Natural killer cell treated with Interleukin-12 subunit alpha and Interleukin-12 subunit beta and Interleukin-15 and Interleukin-18, amount 100 ng/mL, for 72 hours (primary cell): ENCODE results near the gene ARHGEF4. TPM values are rescaled to one million over a fixed set of nuclear protein-coding genes. Genes with fewer than 3 reads are reported as not detected.
"Not testable (repeated sequence)": the region's sequence is repeated elsewhere in the genome, so short reads cannot be mapped to it uniquely, and the experiment has no call there.

ENCODE experiments used
- ATAC-seq, 2 donors: fragments of 150-1000 bp; cut with Tn5 transposase in 1 of 2; sonication (Bioruptor Pico), chemical (Tn5 transposase) in 1 of 2; 2 replicates each; pipeline ENCODE4 v1.10.0; 2021
- DNase-seq: peaks from one replicate; pipeline ENCODE4 v3.0.0; 2022; ENCODE audit warnings: low spot score
- H3K27ac Mint-ChIP-seq, 2 donors: 1 replicate in 1 of 2; 2 replicates in 1 of 2; pipeline ENCODE4 v1.8.0; 2022; ENCODE audit warnings: mixed read lengths in 2 of 2, mild to moderate bottlenecking in 1 of 2, moderate library complexity in 1 of 2
- H3K27me3 Mint-ChIP-seq, 2 donors: 1 replicate in 1 of 2; 2 replicates in 1 of 2; pipeline ENCODE4 v1.8.0; 2022; ENCODE audit warnings: mixed read lengths in 2 of 2
- H3K36me3 Mint-ChIP-seq: one replicate; pipeline ENCODE4 v1.8.0; 2022; ENCODE audit warnings: mixed read lengths
- H3K4me1 Mint-ChIP-seq, 2 donors: 1 replicate in 1 of 2; 2 replicates in 1 of 2; pipeline ENCODE4 v1.8.0; 2022; ENCODE audit warnings: low read depth in 2 of 2, mixed read lengths in 2 of 2, mild to moderate bottlenecking in 1 of 2
- H3K4me3 Mint-ChIP-seq: one replicate; pipeline ENCODE4 v1.8.0; 2022; ENCODE audit warnings: mixed read lengths
- H3K9me3 Mint-ChIP-seq: 2 replicates; pipeline ENCODE4 v1.8.0; 2022; ENCODE audit warnings: mixed read lengths
- total RNA-seq, 2 donors: library from RNA; stranded (reverse); gene quantifications; one replicate each; pipeline ENCODE4 v1.2.3, GENCODE V29; 2022

Gene ARHGEF4
- total RNA-seq, 2 donors from 2014 or later: not detected

DNA sequence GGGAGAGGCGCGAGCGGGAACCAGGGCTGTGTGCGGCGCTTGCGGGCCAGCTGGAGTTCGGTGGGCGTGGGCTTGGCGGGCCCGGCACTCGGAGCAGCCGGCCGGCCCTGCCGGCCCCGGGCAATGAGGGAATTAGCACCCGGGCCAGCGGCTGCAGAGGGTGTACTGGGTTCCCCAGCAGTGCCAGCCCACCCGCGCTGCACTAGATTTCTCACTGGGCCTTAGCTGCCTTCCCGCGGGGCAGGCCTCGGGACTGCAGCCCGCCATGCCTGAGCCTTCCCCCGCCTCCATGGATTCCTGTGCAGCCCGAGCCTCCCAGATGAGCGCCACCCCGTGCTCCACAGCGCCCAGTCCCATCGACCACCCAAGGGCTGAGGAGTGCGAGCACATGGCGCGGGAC, 154.7 kb downstream of the ARHGEF4 start:
- H3K27ac Mint-ChIP-seq, H3K4me1 Mint-ChIP-seq, DNase-seq, ATAC-seq, H3K9me3 Mint-ChIP-seq, H3K4me3 Mint-ChIP-seq, H3K36me3 Mint-ChIP-seq: not testable (repeated sequence)
- H3K27me3 Mint-ChIP-seq: peaks cover 16 to 19% of the 10 kb centered on the region in 2 donors

DNA sequence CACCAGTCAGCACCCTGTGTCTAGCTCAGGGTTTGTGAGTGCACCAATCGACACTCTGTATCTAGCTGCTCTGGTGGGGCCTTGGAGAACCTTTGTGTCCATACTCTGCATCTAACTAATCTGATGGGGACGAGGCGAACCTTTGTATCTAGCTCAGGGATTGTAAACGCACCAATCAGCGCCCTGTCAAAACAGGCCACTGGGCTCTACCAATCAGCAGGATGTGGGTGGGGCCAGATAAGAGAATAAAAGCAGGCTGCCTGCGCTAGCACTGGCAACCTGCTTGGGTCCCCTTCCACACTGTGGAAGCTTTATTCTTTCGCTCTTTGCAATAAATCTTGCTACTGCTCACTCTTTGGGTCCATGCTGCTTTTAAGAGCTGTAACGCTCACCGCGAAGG, 155.3 kb downstream of the ARHGEF4 start:
- ATAC-seq, H3K9me3 Mint-ChIP-seq, H3K36me3 Mint-ChIP-seq, DNase-seq, H3K4me1 Mint-ChIP-seq, H3K4me3 Mint-ChIP-seq, H3K27ac Mint-ChIP-seq: not testable (repeated sequence)
- H3K27me3 Mint-ChIP-seq: peaks cover 16 to 19% of the 10 kb centered on the region in 2 donors

DNA sequence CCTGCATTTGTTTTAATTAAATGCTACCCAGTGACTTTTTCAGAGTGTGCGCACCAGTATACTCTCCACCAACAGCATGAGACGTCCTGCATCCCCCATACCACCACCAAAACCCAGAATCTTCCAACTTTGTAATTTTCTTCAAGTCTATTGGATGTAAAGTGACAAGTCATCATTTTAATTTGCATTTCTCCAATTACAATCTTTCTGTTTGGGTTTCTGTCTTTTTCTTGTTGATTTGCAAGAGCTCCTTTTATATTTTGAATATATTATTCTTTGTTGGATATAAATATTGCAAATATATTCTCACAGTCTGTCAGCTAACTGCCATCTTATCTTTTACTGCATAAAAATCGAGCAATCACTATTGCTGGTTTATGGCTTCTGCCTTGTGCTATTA, 160.0 kb downstream of the ARHGEF4 start:
- Mint-ChIP-seq H3K4me3 (no peak overlapping the region), H3K27me3 (peaks cover 26 to 32% of the 10 kb centered on the region in 2 donors), H3K9me3 (no peaks in the 10 kb centered on the region), H3K27ac (no peak overlapping the region), H3K4me1 (no peaks in the 10 kb centered on the region), H3K36me3 (no peaks in the 10 kb centered on the region)
- ATAC-seq (no peak), DNase-seq (no peak)

DNA sequence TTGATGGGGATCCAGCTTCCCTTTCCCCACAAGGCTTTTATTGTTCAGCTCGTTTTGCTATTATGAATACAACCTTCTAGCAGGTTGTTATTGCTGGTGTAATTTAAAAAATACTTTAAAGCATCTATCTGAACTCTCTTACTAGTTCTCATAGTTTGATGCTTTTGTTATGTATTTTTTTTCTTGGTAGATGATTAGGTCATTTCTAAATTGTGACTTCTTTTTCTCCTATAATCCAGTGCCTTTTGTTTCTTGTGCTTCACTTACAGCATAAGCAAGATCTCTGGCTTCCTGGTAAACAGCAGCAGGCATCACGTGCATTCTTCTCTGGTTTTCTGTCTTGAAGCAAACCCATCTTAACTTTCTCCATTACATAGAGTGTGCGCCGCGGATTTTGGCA, 160.5 kb downstream of the ARHGEF4 start:
- Mint-ChIP-seq H3K4me1 (no peaks in the 10 kb centered on the region), H3K36me3 (no peaks in the 10 kb centered on the region), H3K27ac (no peak overlapping the region), H3K9me3 (no peaks in the 10 kb centered on the region), H3K27me3 (peaks cover 26 to 34% of the 10 kb centered on the region in 2 donors), H3K4me3 (no peak overlapping the region)
- DNase-seq (no peak), ATAC-seq (no peak)

DNA sequence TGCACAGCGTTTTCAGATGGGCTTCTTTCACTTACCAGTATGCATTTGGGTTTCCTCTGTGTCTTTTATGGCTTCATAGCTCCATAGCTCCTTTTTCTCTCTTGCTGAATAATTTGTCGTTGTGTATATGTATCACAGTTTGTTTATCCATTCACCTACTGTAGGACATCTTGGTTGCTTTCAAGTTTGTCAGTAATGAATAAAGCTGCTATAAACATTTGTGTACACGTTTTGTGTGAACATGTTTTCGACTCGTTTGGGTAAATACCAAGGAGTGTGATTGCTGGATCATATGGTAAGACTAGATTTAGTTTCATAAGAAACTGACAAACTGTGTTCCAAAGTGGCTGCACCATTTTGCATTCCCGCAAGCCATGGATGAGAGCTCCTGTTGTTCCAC, 161.8 kb downstream of the ARHGEF4 start:
- no peak for ATAC-seq
- Mint-ChIP-seq H3K9me3 (no peaks in the 10 kb centered on the region), H3K36me3 (no peaks in the 10 kb centered on the region)

DNA sequence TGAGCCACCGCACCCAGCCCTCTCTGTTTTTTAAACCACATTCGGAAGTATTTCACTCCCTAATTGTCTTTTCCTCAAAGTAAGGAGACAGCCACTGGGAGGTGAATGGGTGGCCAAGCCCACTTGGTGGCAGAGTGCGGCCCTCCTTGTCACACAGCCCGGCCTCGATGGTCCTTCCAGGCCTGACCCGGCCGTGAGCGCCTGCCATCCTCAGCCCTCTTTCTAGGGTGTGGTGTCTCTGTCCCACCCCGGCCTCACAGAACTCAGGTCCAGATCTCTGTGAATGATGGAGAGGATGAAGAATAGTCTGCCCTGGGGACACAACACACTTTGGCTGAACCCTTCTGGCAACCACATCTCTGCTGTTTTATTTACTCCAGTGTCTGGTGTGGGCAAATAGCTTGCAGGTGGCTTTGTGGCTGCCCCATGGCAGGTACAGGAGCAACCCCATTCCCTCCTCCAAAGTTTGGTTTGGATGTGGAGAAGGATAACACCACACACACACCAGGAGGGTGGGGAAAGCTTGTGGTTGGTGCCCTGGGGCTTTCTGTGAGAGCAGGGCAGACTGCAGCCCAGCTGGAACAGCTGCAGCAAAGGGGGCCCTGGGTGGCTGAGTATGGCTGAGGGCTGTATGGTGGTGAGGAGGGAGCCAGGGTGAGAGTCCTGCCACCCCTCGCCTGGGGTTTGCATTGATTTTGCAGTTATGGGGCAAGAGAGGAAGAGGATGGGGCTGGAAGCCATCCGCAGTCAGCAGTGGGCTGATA, 167.9 kb downstream of the ARHGEF4 start:
- Mint-ChIP-seq H3K4me3 (no peak overlapping the region), H3K4me1 (peaks cover 3 to 7% of the 10 kb centered on the region in 2 donors), H3K27me3 (peaks cover 6% of the 10 kb centered on the region in 2 donors), H3K9me3 (no peaks in the 10 kb centered on the region), H3K36me3 (no peaks in the 10 kb centered on the region), H3K27ac (no peak overlapping the region)
- ATAC-seq: peak; percentile 38 to 45
- DNase-seq: no peak

More for the DNA sequence above, 161.8 kb downstream of the ARHGEF4 start:
- no peaks in the 10 kb centered on the region for H3K4me1 Mint-ChIP-seq
- no peak for DNase-seq
- no peak overlapping the region for H3K27ac Mint-ChIP-seq
- H3K27me3 Mint-ChIP-seq: peaks cover 26 to 34% of the 10 kb centered on the region in 2 donors
- H3K4me3 Mint-ChIP-seq: no peak overlapping the region

DNA sequence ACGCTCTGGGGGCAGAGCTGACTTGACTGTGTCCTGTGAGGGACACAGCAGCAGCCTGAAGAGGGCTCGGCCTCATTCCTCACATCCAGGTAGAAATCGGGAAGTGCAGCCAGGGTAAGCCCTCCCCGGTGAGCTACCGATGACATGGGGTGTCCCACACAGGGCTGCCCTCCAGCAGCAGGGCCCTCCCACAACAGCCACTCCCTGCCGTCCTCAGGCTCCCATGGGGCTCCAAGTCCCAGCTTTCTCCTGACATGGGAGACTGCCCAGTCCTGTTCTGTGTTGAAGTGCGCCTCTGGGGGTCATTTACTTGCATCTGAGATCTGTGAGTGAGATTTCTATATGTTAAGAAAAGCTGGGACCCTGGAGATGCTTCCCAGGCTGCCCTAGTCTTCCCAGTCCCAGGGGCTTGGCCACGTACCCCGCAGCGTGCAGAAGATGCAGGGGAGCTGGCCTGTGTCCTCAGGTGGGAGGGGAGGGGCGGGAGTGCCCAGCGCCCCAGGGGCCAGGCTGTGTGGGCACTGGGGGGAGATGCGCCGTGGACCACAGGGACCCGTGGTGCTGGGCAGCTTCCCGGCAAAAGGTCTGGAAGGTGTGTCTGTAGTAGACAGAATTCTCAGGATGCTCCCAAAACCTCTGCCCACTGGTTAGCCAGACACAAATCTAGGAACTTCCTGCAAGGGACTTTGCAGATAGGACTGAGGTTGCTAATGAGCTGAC, 168.7 kb downstream of the ARHGEF4 start:
- H3K4me1 Mint-ChIP-seq: peaks cover 10 to 15% of the 10 kb centered on the region in 2 donors
- H3K27ac Mint-ChIP-seq: no peak overlapping the region
- no peak overlapping the region for H3K4me3 Mint-ChIP-seq
- peak in 1 of 2 donors; percentile 17 for ATAC-seq
- no peaks in the 10 kb centered on the region for H3K9me3 Mint-ChIP-seq
- H3K36me3 Mint-ChIP-seq: no peaks in the 10 kb centered on the region
- peaks cover 3 to 6% of the 10 kb centered on the region in 2 donors for H3K27me3 Mint-ChIP-seq
- DNase-seq: no peak

DNA sequence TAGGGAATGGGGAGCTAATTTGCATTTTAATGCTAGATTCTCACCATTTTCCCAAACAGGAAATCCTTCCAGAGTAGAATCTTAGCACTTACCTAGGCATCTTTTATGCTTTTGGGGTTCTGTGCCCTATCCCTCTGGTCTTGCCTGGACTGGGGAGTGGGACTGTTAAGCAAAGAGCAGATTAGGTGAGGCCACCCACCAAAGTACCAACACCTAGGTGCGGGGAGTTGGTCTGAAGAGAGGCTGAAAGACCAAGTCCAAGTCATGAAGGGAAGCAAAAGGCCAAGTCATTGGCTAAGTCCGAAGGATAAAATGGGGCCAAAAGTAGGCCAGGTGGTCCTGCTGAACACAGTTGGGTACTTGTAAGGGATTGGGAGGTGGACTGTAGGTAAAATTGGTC, 169.8 kb downstream of the ARHGEF4 start:
- Mint-ChIP-seq H3K4me3 (no peak overlapping the region), H3K4me1 (peaks cover 19 to 26% of the 10 kb centered on the region in 2 donors), H3K36me3 (no peaks in the 10 kb centered on the region), H3K27me3 (peaks cover 4 to 11% of the 10 kb centered on the region in 2 donors), H3K9me3 (no peaks in the 10 kb centered on the region), H3K27ac (no peak overlapping the region)
- ATAC-seq: no peak
- DNase-seq: no peak

DNA sequence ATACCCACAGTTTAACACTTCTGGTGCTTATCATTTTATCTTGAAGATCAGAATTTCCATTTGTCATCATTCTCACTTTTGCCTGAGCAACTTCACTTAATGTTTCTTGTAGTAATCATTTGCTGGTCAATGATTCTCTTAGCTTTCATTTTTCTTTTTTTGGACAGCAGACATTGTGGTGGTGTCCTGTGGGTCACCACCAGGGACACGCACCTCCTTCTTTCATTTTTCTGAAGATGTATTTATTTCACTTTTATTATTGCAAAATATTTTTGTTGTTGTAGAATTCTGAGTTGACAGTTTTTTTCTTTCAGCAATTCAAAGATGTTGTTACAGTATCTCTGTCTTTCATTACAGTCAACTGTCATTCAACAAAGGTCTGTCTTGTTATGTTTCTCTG, 172.3 kb downstream of the ARHGEF4 start:
- ATAC-seq (no peak), DNase-seq (no peak)
- H3K27ac Mint-ChIP-seq: no peak overlapping the region
- H3K27me3 Mint-ChIP-seq: peaks cover 0 to 11% of the 10 kb centered on the region in 2 donors
- no peaks in the 10 kb centered on the region for H3K36me3 Mint-ChIP-seq
- no peaks in the 10 kb centered on the region for H3K9me3 Mint-ChIP-seq
- peaks cover 20 to 27% of the 10 kb centered on the region in 2 donors for H3K4me1 Mint-ChIP-seq
- H3K4me3 Mint-ChIP-seq: no peak overlapping the region

DNA sequence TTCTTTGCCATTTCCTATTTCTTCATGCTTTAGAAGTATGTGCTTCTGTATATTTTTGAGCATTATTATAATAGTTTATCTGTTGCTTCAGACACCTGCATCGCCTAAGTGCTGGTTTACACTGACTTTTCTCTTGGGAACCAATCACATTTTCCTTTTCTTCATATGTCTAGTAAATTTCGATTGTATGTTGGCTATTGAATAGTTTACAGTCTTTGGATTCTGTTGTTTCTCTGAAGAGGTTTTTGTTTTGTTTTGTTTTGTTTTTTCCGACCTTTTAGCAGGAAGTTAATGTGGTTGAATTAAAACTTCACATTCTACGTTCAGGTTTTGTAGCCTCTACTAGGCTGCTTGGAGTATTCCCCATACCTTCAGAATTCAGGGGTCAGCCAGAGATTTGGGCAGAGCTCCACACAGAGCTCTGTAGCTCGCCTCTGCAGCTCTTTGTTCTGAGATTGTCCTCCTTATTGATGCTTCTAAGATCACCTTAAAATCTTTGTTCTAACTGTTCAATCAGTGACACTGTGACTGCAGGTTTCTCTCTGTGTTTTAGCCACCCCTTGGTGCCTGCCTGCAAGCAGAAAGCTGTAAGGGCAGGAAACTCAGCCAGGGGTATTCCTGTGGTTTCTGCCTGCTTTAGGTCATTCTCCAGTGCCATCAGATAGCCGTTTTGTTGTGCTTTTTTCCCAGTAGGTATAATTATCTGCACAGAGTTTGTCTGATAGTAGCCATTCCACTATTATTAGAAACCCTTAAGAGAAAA, 173.2 kb downstream of the ARHGEF4 start:
- Mint-ChIP-seq H3K27me3 (peaks cover 0 to 11% of the 10 kb centered on the region in 2 donors), H3K36me3 (no peaks in the 10 kb centered on the region), H3K4me3 (no peak overlapping the region), H3K4me1 (peaks cover 20 to 27% of the 10 kb centered on the region in 2 donors), H3K27ac (peak overlapping the region in 1 of 2 donors; percentile 13), H3K9me3 (no peaks in the 10 kb centered on the region)
- ATAC-seq (no peak), DNase-seq (no peak)

DNA sequence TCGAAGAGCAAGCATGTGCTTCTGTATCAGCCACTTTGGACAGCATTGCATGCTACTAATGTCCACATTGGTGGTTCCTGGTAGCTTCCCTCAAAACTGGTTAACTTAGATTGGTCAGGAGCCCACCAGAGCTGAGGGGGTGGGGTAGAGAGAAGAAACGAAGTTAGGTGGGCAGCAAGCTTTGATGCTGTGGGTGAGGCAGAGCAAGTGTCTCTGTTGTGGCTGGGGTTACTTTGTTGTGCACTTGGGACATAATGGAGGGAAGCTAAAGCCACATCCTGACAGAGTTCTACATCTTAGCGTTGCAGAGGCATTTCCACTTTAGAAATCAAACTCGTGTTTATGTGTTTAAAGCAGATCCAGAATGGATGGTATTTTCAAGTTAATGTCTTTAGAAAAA, 173.9 kb downstream of the ARHGEF4 start:
- H3K9me3 Mint-ChIP-seq: no peaks in the 10 kb centered on the region
- peak overlapping the region; percentile 12 for H3K4me3 Mint-ChIP-seq
- DNase-seq (no peak), ATAC-seq (peak in 1 of 2 donors; percentile 54)
- H3K27ac Mint-ChIP-seq: peak overlapping the region in 1 of 2 donors; percentile 13
- peaks cover 20 to 27% of the 10 kb centered on the region in 2 donors for H3K4me1 Mint-ChIP-seq
- H3K36me3 Mint-ChIP-seq: no peaks in the 10 kb centered on the region
- peaks cover 0 to 11% of the 10 kb centered on the region in 2 donors for H3K27me3 Mint-ChIP-seq

DNA sequence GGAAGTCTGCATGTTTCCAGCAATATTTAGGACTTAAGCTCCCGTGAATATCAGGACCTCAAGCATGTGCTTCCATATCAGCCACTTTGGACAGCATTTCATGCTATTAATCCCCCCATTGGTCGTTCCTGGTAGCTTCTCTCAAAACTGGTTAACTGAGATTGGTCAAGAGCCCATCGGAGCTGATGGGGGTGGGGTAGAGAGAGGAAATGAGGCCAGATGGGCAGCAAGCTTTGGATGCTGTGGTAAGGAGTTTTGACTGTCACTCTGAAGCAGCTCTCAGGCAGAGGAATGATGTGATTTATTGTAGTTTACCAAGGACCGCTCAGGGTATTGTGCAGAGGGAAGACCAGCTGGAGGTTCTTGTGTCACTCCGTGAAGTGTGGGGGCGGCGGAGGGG, 174.8 kb downstream of the ARHGEF4 start:
- Mint-ChIP-seq H3K27ac (no peak overlapping the region), H3K9me3 (no peaks in the 10 kb centered on the region), H3K27me3 (peaks cover 0 to 11% of the 10 kb centered on the region in 2 donors), H3K4me3 (no peak overlapping the region), H3K36me3 (no peaks in the 10 kb centered on the region), H3K4me1 (peaks cover 20 to 27% of the 10 kb centered on the region in 2 donors)
- ATAC-seq: no peak
- DNase-seq: no peak

DNA sequence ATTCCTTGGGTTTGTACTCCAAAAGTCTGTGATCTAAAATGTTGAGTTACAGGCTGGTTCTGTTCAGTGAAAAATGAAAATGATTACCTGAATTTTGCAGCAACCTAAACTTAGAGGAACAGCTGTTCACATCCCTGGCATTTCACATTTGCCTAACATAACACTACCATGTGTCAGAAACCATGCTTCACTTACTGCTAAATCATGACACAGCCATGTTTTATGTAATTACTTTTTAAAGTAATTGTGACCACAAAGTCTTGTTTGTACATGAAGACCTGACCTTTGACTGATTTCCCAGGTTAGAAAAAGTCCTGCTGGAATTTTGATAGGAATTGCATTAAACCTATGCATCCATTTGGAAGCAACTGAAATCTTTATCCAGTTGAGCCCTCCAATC, 177.4 kb downstream of the ARHGEF4 start:
- H3K4me1 Mint-ChIP-seq: peaks cover 20 to 25% of the 10 kb centered on the region in 2 donors
- no peaks in the 10 kb centered on the region for H3K36me3 Mint-ChIP-seq
- H3K27me3 Mint-ChIP-seq: peaks cover 17 to 19% of the 10 kb centered on the region in 2 donors
- DNase-seq (no peak), ATAC-seq (no peak)
- H3K9me3 Mint-ChIP-seq: no peaks in the 10 kb centered on the region
- H3K4me3 Mint-ChIP-seq: no peak overlapping the region
- H3K27ac Mint-ChIP-seq: no peak overlapping the region
